Motor neuron (in vitro differentiated cells): ENCODE data around the gene AOPEP. TPM values are rescaled to one million over a fixed set of nuclear protein-coding genes. Genes with fewer than 3 reads are reported as not detected.

Experiments used
- ATAC-seq, 8 experiments: fragments of 200-7000 bp; cut with Tn5 transposase; replicated peaks in 6 of 8; 2 replicates each; pipeline ENCODE4 v1.8.0; 2021; ENCODE audit warnings: mild to moderate bottlenecking in 8 of 8, moderate library complexity in 8 of 8
- H3K27ac ChIP-seq, 2 donors: fragments of 250-450 bp; sonication (Bioruptor Pico); 2 replicates each; pipeline ENCODE4 v1.9.0; 2021; ENCODE audit warnings: antibody characterized with exemption in 2 of 2, mild to moderate bottlenecking in 2 of 2, moderate library complexity in 1 of 2
- H3K4me1 ChIP-seq, 2 donors: fragments of 250-450 bp; sonication (Bioruptor Pico); replicated peaks in 1 of 2; 2 replicates each; pipeline ENCODE4 v1.6.1; 2021; ENCODE audit warnings: antibody characterized with exemption in 2 of 2, mild to moderate bottlenecking in 2 of 2, moderate library complexity in 1 of 2
- H3K4me3 ChIP-seq, 5 donors: fragments of 250-450 bp; sonication (Bioruptor Pico); 2 replicates each; pipeline ENCODE4 v1.9.0; 2021; ENCODE audit warnings: antibody characterized with exemption in 5 of 5, mild to moderate bottlenecking in 5 of 5, moderate library complexity in 4 of 5
- WGBS, 10 experiments: fragments of 450-650 bp; shearing (Covaris generic); methylation state at CpG; one replicate each; pipeline ENCODE4 v1.0.0; 2022; 5-methylcytosine and 5-hydroxymethylcytosine counted together
- in situ Hi-C, 9 experiments: fragments of 400-800 bp; cut with MboI; loops; one replicate each; pipeline ENCODE4 v1.15.0; 2021; ENCODE audit warnings: low sequenced_read_pairs in 9 of 9, low pct_unique_long_range_greater_than_20kb in 2 of 9; ENCODE audit not compliant: unreplicated experiment in 9 of 9
- total RNA-seq, 8 experiments: library from RNA; unstranded; fragments of 300-600 nt; gene quantifications; 2 replicates each; pipeline versions ENCODE4 v1.2.3 to v1.2.4, GENCODE V29; 2022

AOPEP gene
- total RNA-seq, 8 experiments from 2014 or later, result 8.0 to 152 (median 16.8) TPM

DNA sequence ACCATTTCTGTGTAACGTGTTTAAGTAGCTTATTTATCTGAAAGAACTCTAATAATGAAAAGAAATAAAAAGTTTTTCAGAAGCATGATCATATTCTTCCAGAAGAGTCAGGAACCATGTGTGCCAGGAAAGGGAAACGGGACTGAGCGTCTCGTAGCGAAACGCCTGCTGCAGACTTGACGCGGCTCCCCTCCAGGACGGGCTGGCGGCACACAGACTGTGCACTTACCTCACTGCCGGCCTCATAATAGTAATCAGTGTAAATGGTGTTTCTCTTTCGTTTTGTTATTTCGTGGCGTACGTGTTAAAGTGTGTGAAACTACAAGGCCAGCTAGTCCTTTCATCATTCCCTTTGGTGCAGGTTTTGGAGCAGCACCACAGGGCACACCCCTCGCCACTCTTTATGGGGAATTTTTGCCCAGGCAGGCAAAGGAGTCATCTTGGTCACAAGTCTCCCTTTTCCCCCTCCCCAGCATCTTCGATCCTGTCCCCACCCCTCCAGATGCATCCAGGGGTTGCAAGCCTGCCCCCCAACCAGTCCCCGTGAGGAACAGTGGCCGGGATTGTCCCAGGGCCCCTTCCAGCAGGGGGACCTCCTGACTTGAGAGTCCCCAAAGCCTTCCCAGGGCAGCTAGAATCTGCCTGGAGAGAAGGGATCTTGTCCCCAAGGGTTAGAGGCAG lies 357.9 kb downstream of the AOPEP start:
- no peak for ATAC-seq
- Histone ChIP-seq H3K4me3 (no peak overlapping the region), H3K27ac (no peak overlapping the region), H3K4me1 (no peaks in the 10 kb centered on the region)
- 70 to 100% (median 90%) methylated on average over 1 to 14 of the region's 19 CpGs; no CpG with 5 or more reads in 1 of the 10 experiments for WGBS, 10 experiments
- in situ Hi-C loops, result loop anchor here in 1 of 9 experiments (25.0 kb wide), 1 partner anchor 97 kb away; no protein-coding TSS in a partner anchor

- Histone ChIP-seq H3K4me1 (peaks cover 0 to under 1% of the 10 kb centered on the region in 2 donors), H3K27ac (no peak overlapping the region), H3K4me3 (no peak overlapping the region)
- in situ Hi-C loops, result loop anchor here in 1 of 9 experiments (25.0 kb wide), 1 partner anchor 98 kb away; no protein-coding TSS in a partner anchor
- no peak for ATAC-seq
- WGBS, 10 experiments, result 70 to 100% (median 98%) methylated on average over 2 to 10 of the region's 29 CpGs
Observed at GRCh38 chr9:95085036-95085770, 358.7 kb downstream of the AOPEP start.

DNA sequence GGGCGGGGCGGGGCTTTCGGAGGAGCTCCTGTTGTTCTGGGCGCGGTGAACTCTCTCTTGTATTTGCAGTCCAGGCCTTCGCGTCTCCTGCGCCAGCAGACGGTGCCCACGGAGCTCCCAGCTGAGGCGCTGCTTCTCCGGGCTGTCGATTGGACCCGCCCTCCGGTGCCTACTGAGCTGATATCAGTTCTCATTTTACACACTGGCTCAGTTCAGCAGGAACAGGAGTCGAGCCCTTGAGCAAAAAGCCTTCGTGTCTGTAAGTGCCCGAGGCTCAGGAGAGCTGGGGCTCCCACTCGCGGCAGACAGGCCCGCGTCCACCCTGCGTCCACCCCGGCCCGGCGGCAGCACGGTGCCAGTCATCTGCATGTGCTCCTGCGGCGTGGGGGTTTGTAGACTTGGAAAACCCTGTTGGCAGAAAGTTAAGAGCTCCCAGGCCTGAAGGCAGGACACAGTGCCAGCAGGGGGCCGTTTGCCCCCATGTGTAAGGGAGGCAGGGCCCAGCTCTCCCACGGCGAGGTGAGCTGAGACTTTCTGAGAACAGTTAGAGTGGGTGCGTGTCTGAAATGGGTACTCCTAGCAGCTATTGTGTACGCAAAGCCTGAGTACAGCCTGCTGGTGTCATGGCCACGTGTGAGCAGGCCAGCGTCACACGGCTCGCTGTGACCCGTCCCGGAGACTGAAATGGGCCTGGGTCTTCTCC lies 359.5 kb downstream of the AOPEP start:
- in situ Hi-C loops, result loop anchor here in 1 of 9 experiments (25.0 kb wide), 1 partner anchor 99 kb away; no protein-coding TSS in a partner anchor
- peaks cover 7 to 9% of the 10 kb centered on the region in 2 donors for H3K4me1 ChIP-seq
- WGBS, 10 experiments, result 68 to 94% (median 90%) methylated on average over 3 to 16 of the region's 40 CpGs; no CpG with 5 or more reads in 4 of the 10 experiments
- no peak overlapping the region for H3K27ac ChIP-seq
- ATAC-seq, result no peak
- no peak overlapping the region for H3K4me3 ChIP-seq

GRCh38 chr9:95086564-95086955 lies 360.1 kb downstream of the AOPEP start:
- Histone ChIP-seq H3K4me1 (peaks cover 12 to 14% of the 10 kb centered on the region in 2 donors), H3K4me3 (no peak overlapping the region), H3K27ac (no peak overlapping the region)
- in situ Hi-C loops, result loop anchor here in 1 of 9 experiments (25.0 kb wide), 1 partner anchor 99 kb away; no protein-coding TSS in a partner anchor
- WGBS, 10 experiments, result 52 to 100% (median 80%) methylated on average over 1 to 2 of the region's 8 CpGs; no CpG with 5 or more reads in 3 of the 10 experiments
- ATAC-seq, result no peak

DNA sequence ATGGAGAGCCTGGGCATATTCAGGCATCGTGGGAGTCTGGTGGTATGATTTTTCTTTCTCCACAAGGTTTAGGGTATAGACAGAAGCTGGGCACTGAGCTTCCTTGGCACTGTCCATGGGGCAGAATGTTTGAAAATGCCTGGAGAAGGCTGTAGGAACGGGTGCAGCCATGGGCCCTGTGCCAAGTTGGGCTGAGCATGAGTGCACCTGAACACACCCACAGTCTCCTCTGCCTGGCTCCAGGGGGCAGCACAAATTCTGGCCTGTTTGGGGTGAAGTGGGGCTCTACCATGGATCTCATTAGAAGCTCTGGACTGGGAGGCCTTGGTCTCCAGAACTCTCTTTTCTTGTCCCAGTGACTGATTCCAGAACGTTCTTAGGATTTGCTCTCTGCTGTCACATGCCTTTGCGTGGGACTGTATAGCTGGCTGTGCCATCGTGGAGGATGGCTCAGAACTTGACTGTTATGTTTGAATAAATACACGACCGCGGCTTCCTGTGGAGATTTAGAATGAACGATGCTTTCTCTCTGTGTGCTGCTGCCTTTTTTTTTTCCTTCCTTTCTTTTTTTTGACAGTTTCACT lies 361.3 kb downstream of the AOPEP start:
- in situ Hi-C loops, result loop anchor here in 1 of 9 experiments (25.0 kb wide), 1 partner anchor 100 kb away; no protein-coding TSS in a partner anchor
- peak in 1 of 8 experiments; percentile 3 for ATAC-seq
- WGBS, 10 experiments, result 55 to 100% (median 93%) methylated on average over 1 to 9 of the region's 9 CpGs; no CpG with 5 or more reads in 3 of the 10 experiments

GRCh38 chr9:95088421-95089161 lies 362.1 kb downstream of the AOPEP start:
- 48 to 100% (median 91%) methylated on average over 2 to 10 of the region's 26 CpGs; no CpG with 5 or more reads in 4 of the 10 experiments for WGBS, 10 experiments
- peaks cover 30 to 31% of the 10 kb centered on the region in 2 donors for H3K4me1 ChIP-seq
- in situ Hi-C loops, result loop anchor here in 1 of 9 experiments (25.0 kb wide), 1 partner anchor 101 kb away; no protein-coding TSS in a partner anchor
- no peak overlapping the region for H3K4me3 ChIP-seq
- ATAC-seq, result no peak
- H3K27ac ChIP-seq, result no peak overlapping the region

More for the DNA sequence above, 361.3 kb downstream of the AOPEP start:
- no peak overlapping the region for H3K27ac ChIP-seq
- H3K4me1 ChIP-seq, result peaks cover 24 to 26% of the 10 kb centered on the region in 2 donors
- no peak overlapping the region for H3K4me3 ChIP-seq

DNA sequence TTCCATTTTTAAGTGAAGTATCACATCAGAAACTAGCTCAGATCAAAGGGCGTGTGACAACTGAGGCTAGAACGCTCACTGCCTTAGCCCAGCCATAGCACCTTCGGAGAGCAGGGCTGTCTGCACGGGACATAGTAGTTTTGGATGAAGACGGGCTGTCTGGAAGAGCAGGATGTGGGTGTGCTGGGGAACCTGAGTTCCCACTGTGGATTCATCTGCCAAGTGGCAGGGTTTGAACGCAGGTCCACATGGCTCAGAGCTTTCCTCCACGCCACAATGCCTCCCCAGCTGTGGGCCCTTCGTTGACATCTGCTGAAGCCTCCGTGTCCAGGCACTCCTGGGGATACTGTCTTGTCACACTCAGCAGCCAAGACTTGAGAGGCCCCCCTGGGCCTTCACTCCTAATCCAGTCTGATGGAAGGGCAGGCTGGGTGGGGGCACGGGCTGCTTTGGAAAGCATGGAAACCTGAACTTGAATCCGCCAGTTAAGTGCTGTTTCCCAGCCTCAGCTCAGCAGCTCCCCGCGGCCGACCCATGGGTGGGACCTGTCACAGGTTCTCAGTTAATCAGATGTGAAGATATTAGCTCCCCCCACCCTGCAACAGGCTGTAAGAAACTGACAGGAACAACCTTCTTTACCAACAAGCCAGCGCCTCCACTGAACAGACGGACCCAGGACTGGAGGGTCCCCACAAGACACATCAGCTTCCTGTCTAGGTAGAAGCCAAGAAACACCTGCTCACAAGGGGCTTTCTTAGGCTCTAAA lies 362.9 kb downstream of the AOPEP start:
- H3K27ac ChIP-seq, result no peak overlapping the region
- 70 to 100% (median 93%) methylated on average over 1 to 11 of the region's 16 CpGs; no CpG with 5 or more reads in 5 of the 10 experiments for WGBS, 10 experiments
- ATAC-seq, result no peak

DNA sequence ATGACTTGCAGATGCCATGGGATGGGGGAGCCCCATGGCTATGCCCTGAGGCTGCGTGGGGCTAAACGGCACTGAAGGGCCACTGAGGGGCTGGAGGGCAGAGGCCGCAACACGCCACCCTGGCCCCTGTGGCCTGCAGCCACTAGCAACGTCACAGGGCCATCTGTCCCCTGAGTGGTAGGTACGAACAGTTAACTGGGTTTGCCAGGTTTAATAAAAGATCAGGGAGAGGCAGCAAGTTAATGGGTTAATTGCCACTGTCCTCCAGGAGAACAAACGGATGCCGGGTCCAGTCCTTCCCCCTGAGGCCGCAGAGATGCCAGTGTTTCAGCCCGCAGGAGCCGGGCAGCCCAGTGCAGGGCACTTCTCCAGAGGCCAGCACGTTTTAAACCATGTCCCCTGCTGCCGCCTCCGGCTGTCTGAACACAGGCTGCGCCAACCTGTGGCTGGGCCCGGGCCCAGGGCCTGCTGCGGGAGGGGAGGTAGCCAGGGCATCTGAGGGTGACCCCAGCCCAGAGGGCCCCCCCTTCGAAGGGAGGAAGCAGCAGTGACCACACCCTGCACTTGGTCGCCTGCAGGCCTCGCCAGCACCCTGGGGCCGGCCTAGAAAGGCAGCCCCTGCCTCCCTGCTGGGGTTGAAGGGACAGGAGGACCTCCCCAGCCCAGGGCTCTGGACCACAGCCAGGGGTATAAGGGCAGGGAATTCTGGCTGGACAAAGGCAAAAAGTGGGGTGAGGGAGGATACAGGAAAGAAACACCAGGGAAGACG lies 363.7 kb downstream of the AOPEP start:
- Histone ChIP-seq H3K4me1 (peaks cover 30 to 31% of the 10 kb centered on the region in 2 donors), H3K4me3 (no peak overlapping the region), H3K27ac (peak overlapping the region in 1 of 2 donors; percentile 39)
- in situ Hi-C loops, result loop anchor here in 1 of 9 experiments (25.0 kb wide), 1 partner anchor 103 kb away; no protein-coding TSS in a partner anchor
- ATAC-seq, result peak in 6 of 8 experiments; percentile 6 to 17 (median 9)
- WGBS, 10 experiments, result 0 to 100% (median 90%) methylated on average over 1 to 9 of the region's 22 CpGs; no CpG with 5 or more reads in 5 of the 10 experiments

More for the DNA sequence above, 362.9 kb downstream of the AOPEP start:
- peaks cover 30 to 31% of the 10 kb centered on the region in 2 donors for H3K4me1 ChIP-seq
- H3K4me3 ChIP-seq, result no peak overlapping the region
- in situ Hi-C loops, result loop anchor here in 1 of 9 experiments (25.0 kb wide), 1 partner anchor 102 kb away; no protein-coding TSS in a partner anchor

GRCh38 chr9:95090871-95091577 lies 364.5 kb downstream of the AOPEP start:
- Histone ChIP-seq H3K4me3 (no peak overlapping the region), H3K27ac (peak overlapping the region in 1 of 2 donors; percentile 39), H3K4me1 (peaks cover 31 to 33% of the 10 kb centered on the region in 2 donors)
- ATAC-seq, result peak in 4 of 8 experiments; percentile 14 to 50 (median 42)
- 0 to 90% (median 48%) methylated on average over 1 to 2 of the region's 14 CpGs; no CpG with 5 or more reads in 6 of the 10 experiments for WGBS, 10 experiments
- in situ Hi-C loops, result loop anchor here in 1 of 9 experiments (25.0 kb wide), 1 partner anchor 104 kb away; no protein-coding TSS in a partner anchor
